Gastroesophageal sphincter (tissue), 4 donors: ENCODE measurements around the gene ARPC4. TPM values are rescaled to one million over a fixed set of nuclear protein-coding genes. Genes with fewer than 3 reads are reported as not detected.

ENCODE experiments used
- ATAC-seq: fragments of 150-250 bp; one replicate; pipeline ENCODE4 v1.9.1; 2016; ENCODE audit warnings: mild to moderate bottlenecking, moderate library complexity
- H3K27ac ChIP-seq, 4 donors: fragments of 200-600 bp; sonication (generic) in 3 of 4; 1 replicate in 3 of 4; 2 replicates in 1 of 4; pipeline ENCODE4 v1.5.1; 2016 to 2019
- H3K27me3 ChIP-seq: fragments of 200-600 bp; sonication (generic); one replicate; pipeline ENCODE4 v1.5.1; 2019
- H3K36me3 ChIP-seq, 2 donors: fragments of 200-600 bp; sonication (generic); one replicate each; pipeline ENCODE4 v1.5.1; 2019; ENCODE audit warnings: control low read depth in 1 of 2
- H3K4me1 ChIP-seq, 3 donors: fragments of 200-600 bp; sonication (generic); 1 replicate in 2 of 3; 2 replicates in 1 of 3; pipeline ENCODE4 v1.5.1; 2016 to 2019; ENCODE audit warnings: control low read depth in 2 of 3
- H3K4me3 ChIP-seq, 2 donors: fragments of 200-600 bp; sonication (generic); one replicate each; pipeline ENCODE4 v1.5.1; 2019; ENCODE audit warnings: mild to moderate bottlenecking in 1 of 2, moderate library complexity in 1 of 2
- H3K9me3 ChIP-seq, 3 donors: fragments of 200-600 bp; sonication (generic); one replicate each; pipeline ENCODE4 v1.5.1; 2017 to 2019; ENCODE audit warnings: control low read depth in 2 of 3
- CTCF ChIP-seq, 4 experiments: fragments of 200-600 bp in 2 of 4; fragments of 450-650 bp in 2 of 4; sonication (generic) in 1 of 4; IDR thresholded peaks; one replicate each; pipeline ENCODE4 v1.5.1; 2017 to 2019; ENCODE audit warnings: antibody characterized with exemption in 4 of 4, mild to moderate bottlenecking in 2 of 4, moderate library complexity in 2 of 4
- EP300 ChIP-seq: sonication (generic); formaldehyde crosslinking; IDR thresholded peaks from one replicate; pipeline ENCODE4 v1.6.1; 2017; ENCODE audit warnings: antibody characterized with exemption, mild to moderate bottlenecking
- POLR2A ChIP-seq, 2 donors: fragments of 450-650 bp; IDR thresholded peaks; one replicate each; pipeline ENCODE4 v1.6.1; 2017; ENCODE audit warnings: antibody characterized with exemption in 2 of 2, mild to moderate bottlenecking in 2 of 2, moderate library complexity in 1 of 2
- POLR2AphosphoS5 ChIP-seq: sonication (generic); formaldehyde crosslinking; IDR thresholded peaks from one replicate; pipeline ENCODE4 v1.6.1; 2017; ENCODE audit warnings: antibody characterized with exemption
- WGBS, 2 donors: methylation state at CpG; one replicate each; pipeline ENCODE4 v1.1.5; 2018; ENCODE audit warnings: low coverage in 1 of 2; 5-methylcytosine and 5-hydroxymethylcytosine counted together
- total RNA-seq, 4 donors: library from RNA; depleted of rRNA; stranded (reverse); fragments of >200 nt; gene quantifications; one replicate each; pipeline ENCODE4 v1.1.0, GENCODE V29; 2016

ARPC4 gene
- total RNA-seq, 4 donors from 2014 or later = 157 to 203 (median 171) TPM

GRCh38 chr3:9810433-9810770 is 17.5 kb downstream of the ARPC4 start:
- peak; percentile 30 for ATAC-seq
- 0% methylated on average over 6 of the region's 18 CpGs; no CpG with 5 or more reads in 1 of the 2 donors for WGBS, 2 donors

GRCh38 chr3:9810846-9811245 is 18.0 kb downstream of the ARPC4 start:
- Histone ChIP-seq H3K36me3 (peaks cover 0 to 45% of the 10 kb centered on the region in 2 donors), H3K27ac (peak overlapping the region; percentile 93 to 98 (median 95)), H3K9me3 (no peaks in the 10 kb centered on the region), H3K4me1 (peaks cover 0 to 31% (median 8%) of the 10 kb centered on the region in 3 donors), H3K4me3 (peak overlapping the region; percentile 77 to 85), H3K27me3 (no peaks in the 10 kb centered on the region)
- no peak for ATAC-seq
- no peak for TF ChIP-seq POLR2AphosphoS5
- TF ChIP-seq CTCF (IDR thresholded peaks at IDR 0.05) = no peak
- TF ChIP-seq EP300 = no peak
- no peak for TF ChIP-seq POLR2A (IDR thresholded peaks at IDR 0.05)
- WGBS, 2 donors = 35 to 41% methylated on average over 6 to 10 of the region's 10 CpGs

More at GRCh38 chr3:9810433-9810770, 17.5 kb downstream of the ARPC4 start:
- H3K27me3 ChIP-seq = no peaks in the 10 kb centered on the region
- no peak for TF ChIP-seq EP300
- no peak for TF ChIP-seq POLR2A (IDR thresholded peaks at IDR 0.05)
- TF ChIP-seq CTCF (IDR thresholded peaks at IDR 0.05) = no peak
- TF ChIP-seq POLR2AphosphoS5 = no peak
- H3K27ac ChIP-seq = peak overlapping the region; percentile 93 to 98 (median 95)
- H3K36me3 ChIP-seq = peaks cover 0 to 45% of the 10 kb centered on the region in 2 donors
- peak overlapping the region; percentile 77 to 85 for H3K4me3 ChIP-seq
- H3K9me3 ChIP-seq = no peaks in the 10 kb centered on the region
- peaks cover 0 to 31% (median 8%) of the 10 kb centered on the region in 3 donors for H3K4me1 ChIP-seq

DNA sequence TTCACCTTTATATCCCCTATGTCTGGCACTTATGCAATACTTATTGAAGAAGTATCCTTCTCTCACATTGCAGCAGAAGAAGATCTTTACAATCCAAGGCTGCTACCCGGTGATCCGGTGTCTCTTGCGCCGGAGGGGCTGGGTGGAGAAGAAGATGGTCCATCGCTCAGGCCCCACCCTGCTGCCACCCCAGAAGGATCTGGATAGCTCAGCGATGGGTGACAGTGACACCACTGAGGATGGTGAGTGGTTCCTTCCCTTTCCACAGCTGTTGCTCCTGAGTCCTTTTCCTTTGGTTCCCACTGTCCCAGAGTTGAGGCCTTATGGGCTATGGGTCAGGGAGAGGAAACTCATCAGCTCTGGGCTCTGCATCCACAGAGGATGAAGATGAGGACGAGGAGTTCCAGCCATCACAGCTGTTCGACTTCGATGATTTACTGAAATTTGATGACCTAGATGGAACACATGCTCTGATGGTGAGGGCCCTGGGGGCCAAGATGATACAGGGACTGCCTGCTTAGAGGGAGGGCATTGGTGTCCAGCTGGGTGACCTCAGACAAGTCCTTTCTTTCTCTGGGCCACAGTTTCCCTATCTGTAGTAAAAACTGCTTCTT is 20.1 kb downstream of the ARPC4 start:
- H3K36me3 ChIP-seq = peaks cover 0 to 35% of the 10 kb centered on the region in 2 donors
- TF ChIP-seq POLR2A (IDR thresholded peaks at IDR 0.05) (no peak), CTCF (IDR thresholded peaks at IDR 0.05) (no peak), POLR2AphosphoS5 (no peak), EP300 (no peak)
- no peak for ATAC-seq
- H3K4me3 ChIP-seq = no peak overlapping the region
- H3K4me1 ChIP-seq = peaks cover 0 to 31% (median 8%) of the 10 kb centered on the region in 3 donors
- H3K27ac ChIP-seq = no peak overlapping the region
- H3K27me3 ChIP-seq = no peaks in the 10 kb centered on the region
- WGBS, 2 donors = 95 to 96% methylated on average over 4 to 5 of the region's 9 CpGs
- H3K9me3 ChIP-seq = no peaks in the 10 kb centered on the region

DNA sequence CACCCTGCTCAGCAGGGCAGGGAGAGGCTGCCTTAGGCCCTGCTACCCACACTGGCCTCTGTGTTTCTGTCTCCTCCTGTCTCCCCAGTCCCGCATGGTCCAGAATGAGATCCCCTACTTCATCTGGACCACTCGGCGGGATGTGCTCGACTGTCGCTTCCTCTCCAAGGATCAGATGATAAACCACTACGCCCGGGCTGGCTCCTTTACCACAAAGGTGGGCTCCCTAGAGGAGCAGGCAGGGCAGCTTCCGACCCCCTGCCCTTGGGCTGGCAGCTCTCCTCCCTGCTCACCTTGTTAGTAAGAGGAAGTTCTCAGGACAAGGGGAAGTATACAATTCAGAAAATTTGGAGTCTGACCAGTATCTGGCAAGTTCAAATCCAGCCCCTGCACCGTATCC is 23.1 kb downstream of the ARPC4 start:
- 89 to 100% methylated on average over 1 to 9 of the region's 9 CpGs for WGBS, 2 donors
- H3K36me3 ChIP-seq = peaks cover 0 to 51% of the 10 kb centered on the region in 2 donors

More for the DNA sequence above, 23.1 kb downstream of the ARPC4 start:
- H3K9me3 ChIP-seq = no peaks in the 10 kb centered on the region
- H3K27me3 ChIP-seq = no peaks in the 10 kb centered on the region
- H3K4me3 ChIP-seq = no peak overlapping the region
- TF ChIP-seq POLR2A (IDR thresholded peaks at IDR 0.05) (no peak), CTCF (IDR thresholded peaks at IDR 0.05) (no peak)
- H3K27ac ChIP-seq = no peak overlapping the region
- no peak for ATAC-seq
- peaks cover 0 to 9% (median 2%) of the 10 kb centered on the region in 3 donors for H3K4me1 ChIP-seq
